Activated effector memory CD4-positive, alpha-beta T cell treated with Interleukin-2 at 50 U/mL for 16 hours (primary cell): ENCODE measurements around the gene LONP2.

Experiments used
- DNase-seq: peaks from one replicate; pipeline ENCODE4 v3.0.0-alpha.2; 2020

The LONP2 gene

GRCh38 chr16:48244080-48244862, at the start of gene LONP2:
LONP2 (plus strand) TSS chr16:48244300; CDS start chr16:48244389, 89 bp downstream.
- DNase-seq: peak; percentile 89

GRCh38 chr16:48194828-48195556, 49.1 kb upstream of the LONP2 start:
- DNase-seq: no peak

- DNase-seq: no peak
Measured at GRCh38 chr16:48197294-48197693, 46.8 kb upstream of the LONP2 start.

GRCh38 chr16:48201515-48202201, 42.4 kb upstream of the LONP2 start:
- DNase-seq: no peak

GRCh38 chr16:48203974-48204824, 39.9 kb upstream of the LONP2 start:
- no peak for DNase-seq

- no peak for DNase-seq
Measured at GRCh38 chr16:48204825-48205151, 39.3 kb upstream of the LONP2 start.

GRCh38 chr16:48206594-48207242, 37.4 kb upstream of the LONP2 start:
- DNase-seq: no peak

- DNase-seq: no peak
Measured at GRCh38 chr16:48210747-48211146, 33.4 kb upstream of the LONP2 start.

GRCh38 chr16:48212033-48212432, 32.1 kb upstream of the LONP2 start:
- DNase-seq: no peak

- no peak for DNase-seq
Measured at GRCh38 chr16:48215738-48216137, 28.4 kb upstream of the LONP2 start.

- no peak for DNase-seq
Measured at GRCh38 chr16:48217708-48218107, 26.4 kb upstream of the LONP2 start.

- no peak for DNase-seq
Measured at GRCh38 chr16:48218473-48218872, 25.6 kb upstream of the LONP2 start.

GRCh38 chr16:48220891-48221290, 23.2 kb upstream of the LONP2 start:
- DNase-seq: no peak

- no peak for DNase-seq
Measured at GRCh38 chr16:48223490-48223889, 20.6 kb upstream of the LONP2 start.

- DNase-seq: no peak
Measured at GRCh38 chr16:48225456-48225855, 18.6 kb upstream of the LONP2 start.

GRCh38 chr16:48231727-48232492, 12.2 kb upstream of the LONP2 start:
- DNase-seq: no peak

- no peak for DNase-seq
Measured at GRCh38 chr16:48232493-48233040, 11.5 kb upstream of the LONP2 start.

GRCh38 chr16:48234630-48235029, 9.5 kb upstream of the LONP2 start:
- no peak for DNase-seq

- no peak for DNase-seq
Measured at GRCh38 chr16:48235058-48235555, 9.0 kb upstream of the LONP2 start.

GRCh38 chr16:48235556-48236136, 8.5 kb upstream of the LONP2 start:
- DNase-seq: no peak

- DNase-seq: no peak
Measured at GRCh38 chr16:48236286-48236685, 7.8 kb upstream of the LONP2 start.
